ENCODE measurements around the gene GLB1L2. TPM values are rescaled to one million over a fixed set of nuclear protein-coding genes. Genes with fewer than 3 reads are reported as not detected.

GLB1L2 gene
- polyA plus RNA-seq, 1 of the 3 experiments (the other 2 are of a cell fraction), result 3.4 TPM

DNA sequence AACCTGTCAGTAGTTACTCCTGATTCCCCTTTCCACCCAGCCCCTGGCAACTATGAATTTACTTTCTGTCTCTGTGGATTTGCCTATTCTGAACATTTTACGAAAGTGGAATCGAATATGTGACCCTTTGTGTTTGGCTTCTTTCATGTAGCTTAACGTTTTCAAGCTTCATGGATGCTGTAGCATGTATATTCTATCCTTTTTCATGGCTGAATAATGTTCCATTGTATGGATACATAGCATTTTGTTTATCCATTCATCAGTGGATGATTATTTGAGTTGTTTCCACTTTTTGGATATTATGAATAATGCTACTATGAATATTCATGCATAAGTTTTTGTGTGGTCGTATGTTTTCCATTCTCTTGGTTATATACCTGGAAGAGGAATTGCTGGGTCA, 9.2 kb upstream of the GLB1L2 start:
- Histone ChIP-seq H3K79me2 (ENCODE audit: insufficient read depth) (no peaks in the 10 kb centered on the region), H3K9me3 (no peaks in the 10 kb centered on the region), H3K4me1 (ENCODE audit: control insufficient read depth in 1 of 2, insufficient read depth in 2 of 2, low read depth in 1 of 2, low read length in 1 of 2) (no peaks in the 10 kb centered on the region), H2AFZ (ENCODE audit: low read depth) (no peak overlapping the region), H3K27me3 (ENCODE audit: insufficient read depth) (no peaks in the 10 kb centered on the region), H3K9me2 (no peaks in the 10 kb centered on the region), H3F3A (replicated peaks; ENCODE audit: insufficient read depth) (no peaks in the 10 kb centered on the region), H3K4me2 (no peak overlapping the region), H4K20me1 (ENCODE audit: insufficient read depth) (no peaks in the 10 kb centered on the region), H3K27ac (ENCODE audit: low read depth in 2 of 2, low read length in 1 of 2) (no peak overlapping the region), H3K4me3 (ENCODE audit: low read depth in 2 of 2, low read length in 1 of 2) (no peak overlapping the region), H3K9ac (no peak overlapping the region), H3K36me3 (replicated peaks in 1 of 2; ENCODE audit: control insufficient read depth in 1 of 2, insufficient read depth in 2 of 2, low read length in 1 of 2) (no peaks in the 10 kb centered on the region)
- no peak for DNase-seq
- ChIA-PET POLR2A (no interaction called here), CTCF (no interaction called here)
- 13% methylated on average over 4 of the region's 4 CpGs for WGBS (ENCODE audit: low lambda C conversion rate)
- no peak for TF ChIP-seq RAD21 (IDR thresholded peaks at IDR 0.05; ENCODE audit: low read length)
- TF ChIP-seq YY1 (IDR thresholded peaks at IDR 0.05; ENCODE audit: low read depth), result no peak
- TF ChIP-seq FOXJ3 (CRISPR knock-in tag; IDR thresholded peaks at IDR 0.05), result no peak
- TF ChIP-seq CHD2 (IDR thresholded peaks at IDR 0.05; ENCODE audit: low read length, partially characterized antibody), result no peak
- TF ChIP-seq MXI1 (IDR thresholded peaks at IDR 0.05; ENCODE audit: low read depth, low read length), result no peak
- no peak for TF ChIP-seq NRF1 (IDR thresholded peaks at IDR 0.05; ENCODE audit: low read depth, low read length)
- no peak for TF ChIP-seq FOSL2 (IDR thresholded peaks at IDR 0.05; ENCODE audit: borderline replicate concordance, low read depth)
- no peak for TF ChIP-seq RXRA (IDR thresholded peaks at IDR 0.05; ENCODE audit: borderline replicate concordance, low read depth)
- TF ChIP-seq, protein P1, sequence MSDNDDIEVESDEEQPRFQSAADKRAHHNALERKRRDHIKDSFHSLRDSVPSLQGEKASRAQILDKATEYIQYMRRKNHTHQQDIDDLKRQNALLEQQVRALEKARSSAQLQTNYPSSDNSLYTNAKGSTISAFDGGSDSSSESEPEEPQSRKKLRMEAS (IDR thresholded peaks at IDR 0.05; ENCODE audit: low read depth), result no peak
- TF ChIP-seq, protein P2, sequence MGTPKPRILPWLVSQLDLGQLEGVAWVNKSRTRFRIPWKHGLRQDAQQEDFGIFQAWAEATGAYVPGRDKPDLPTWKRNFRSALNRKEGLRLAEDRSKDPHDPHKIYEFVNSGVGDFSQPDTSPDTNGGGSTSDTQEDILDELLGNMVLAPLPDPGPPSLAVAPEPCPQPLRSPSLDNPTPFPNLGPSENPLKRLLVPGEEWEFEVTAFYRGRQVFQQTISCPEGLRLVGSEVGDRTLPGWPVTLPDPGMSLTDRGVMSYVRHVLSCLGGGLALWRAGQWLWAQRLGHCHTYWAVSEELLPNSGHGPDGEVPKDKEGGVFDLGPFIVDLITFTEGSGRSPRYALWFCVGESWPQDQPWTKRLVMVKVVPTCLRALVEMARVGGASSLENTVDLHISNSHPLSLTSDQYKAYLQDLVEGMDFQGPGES (IDR thresholded peaks at IDR 0.05; ENCODE audit: low read depth, low read length), result no peak
- no peak for TF ChIP-seq ZBTB33 (IDR thresholded peaks at IDR 0.05; ENCODE audit: borderline replicate concordance, low read depth)
- TF ChIP-seq TCF12 (IDR thresholded peaks at IDR 0.05), result no peak
- no peak for TF ChIP-seq MEF2A (IDR thresholded peaks at IDR 0.05; ENCODE audit: borderline replicate concordance, low read depth)
- no peak for TF ChIP-seq EZH2phosphoT487 (IDR thresholded peaks at IDR 0.05; ENCODE audit: borderline replicate concordance, low read depth)
- no peak for TF ChIP-seq SIN3A (IDR thresholded peaks at IDR 0.05; ENCODE audit: borderline replicate concordance, low read depth, low read length)

GRCh38 chr11:134328433-134328832, 3.4 kb upstream of the GLB1L2 start:
- no peak overlapping the region for H3K27ac ChIP-seq (ENCODE audit: low read depth in 2 of 2, low read length in 1 of 2)
- peaks cover 7% of the 10 kb centered on the region; the same call in 1 of the 2 replicates for H3K27me3 ChIP-seq (ENCODE audit: insufficient read depth)
- H4K20me1 ChIP-seq (ENCODE audit: insufficient read depth), result no peaks in the 10 kb centered on the region
- H3K9ac ChIP-seq, result no peak overlapping the region
- ChIA-PET CTCF (no interaction called here), POLR2A (no interaction called here)
- H3K4me3 ChIP-seq (ENCODE audit: low read depth in 2 of 2, low read length in 1 of 2), result no peak overlapping the region
- no peak overlapping the region for H2AFZ ChIP-seq (ENCODE audit: low read depth)
- TF ChIP-seq RCOR1 (IDR thresholded peaks at IDR 0.05; ENCODE audit: low read length) (no peak), MEF2A (IDR thresholded peaks at IDR 0.05; ENCODE audit: borderline replicate concordance, low read depth) (no peak), FOXM1 (IDR thresholded peaks at IDR 0.05; ENCODE audit: low read depth) (no peak), RAD21 (IDR thresholded peaks at IDR 0.05; ENCODE audit: low read length) (no peak), NFIC (IDR thresholded peaks at IDR 0.05; ENCODE audit: borderline replicate concordance) (no peak), USF1 (IDR thresholded peaks at IDR 0.05; ENCODE audit: borderline replicate concordance, low read depth) (no peak)
- TF ChIP-seq, protein P3, sequence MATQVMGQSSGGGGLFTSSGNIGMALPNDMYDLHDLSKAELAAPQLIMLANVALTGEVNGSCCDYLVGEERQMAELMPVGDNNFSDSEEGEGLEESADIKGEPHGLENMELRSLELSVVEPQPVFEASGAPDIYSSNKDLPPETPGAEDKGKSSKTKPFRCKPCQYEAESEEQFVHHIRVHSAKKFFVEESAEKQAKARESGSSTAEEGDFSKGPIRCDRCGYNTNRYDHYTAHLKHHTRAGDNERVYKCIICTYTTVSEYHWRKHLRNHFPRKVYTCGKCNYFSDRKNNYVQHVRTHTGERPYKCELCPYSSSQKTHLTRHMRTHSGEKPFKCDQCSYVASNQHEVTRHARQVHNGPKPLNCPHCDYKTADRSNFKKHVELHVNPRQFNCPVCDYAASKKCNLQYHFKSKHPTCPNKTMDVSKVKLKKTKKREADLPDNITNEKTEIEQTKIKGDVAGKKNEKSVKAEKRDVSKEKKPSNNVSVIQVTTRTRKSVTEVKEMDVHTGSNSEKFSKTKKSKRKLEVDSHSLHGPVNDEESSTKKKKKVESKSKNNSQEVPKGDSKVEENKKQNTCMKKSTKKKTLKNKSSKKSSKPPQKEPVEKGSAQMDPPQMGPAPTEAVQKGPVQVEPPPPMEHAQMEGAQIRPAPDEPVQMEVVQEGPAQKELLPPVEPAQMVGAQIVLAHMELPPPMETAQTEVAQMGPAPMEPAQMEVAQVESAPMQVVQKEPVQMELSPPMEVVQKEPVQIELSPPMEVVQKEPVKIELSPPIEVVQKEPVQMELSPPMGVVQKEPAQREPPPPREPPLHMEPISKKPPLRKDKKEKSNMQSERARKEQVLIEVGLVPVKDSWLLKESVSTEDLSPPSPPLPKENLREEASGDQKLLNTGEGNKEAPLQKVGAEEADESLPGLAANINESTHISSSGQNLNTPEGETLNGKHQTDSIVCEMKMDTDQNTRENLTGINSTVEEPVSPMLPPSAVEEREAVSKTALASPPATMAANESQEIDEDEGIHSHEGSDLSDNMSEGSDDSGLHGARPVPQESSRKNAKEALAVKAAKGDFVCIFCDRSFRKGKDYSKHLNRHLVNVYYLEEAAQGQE (IDR thresholded peaks at IDR 0.05; ENCODE audit: low read depth, low read length), result no peak
- TF ChIP-seq, protein P1 (IDR thresholded peaks at IDR 0.05; ENCODE audit: low read depth), result no peak
- WGBS (ENCODE audit: low lambda C conversion rate), result 50% methylated on average over 1 of the region's 1 CpG
- no peak overlapping the region for H3K4me2 ChIP-seq
- DNase-seq, result no peak
- H3K79me2 ChIP-seq (ENCODE audit: insufficient read depth), result no peaks in the 10 kb centered on the region
- H3K4me1 ChIP-seq (ENCODE audit: control insufficient read depth in 1 of 2, insufficient read depth in 2 of 2, low read depth in 1 of 2, low read length in 1 of 2), result peaks cover 0 to 3% of the 10 kb centered on the region in 2 experiments; a peak in 2 of 4 replicates
- H3K9me2 ChIP-seq, result no peaks in the 10 kb centered on the region
- H3K9me3 ChIP-seq, result no peaks in the 10 kb centered on the region
- no peaks in the 10 kb centered on the region for H3K36me3 ChIP-seq (replicated peaks in 1 of 2; ENCODE audit: control insufficient read depth in 1 of 2, insufficient read depth in 2 of 2, low read length in 1 of 2)
- no peaks in the 10 kb centered on the region for H3F3A ChIP-seq (replicated peaks; ENCODE audit: insufficient read depth)
